OCI-LY3 (cell line): ENCODE measurements around the gene QSOX2.

ENCODE experiments used
- EZH2phosphoT487 ChIP-seq: fragments of 200-600 bp; shearing (Covaris generic); IDR thresholded peaks from 2 replicates; pipeline ENCODE4 v1.6.1; 2018; ENCODE audit warnings: antibody characterized with exemption, mixed run types, low read depth
- TF ChIP-seq, protein P1 (sequence below): fragments of 200-600, 300-600 bp; sonication (generic); IDR thresholded peaks from 2 replicates; pipeline ENCODE4 v1.5.1; 2014; ENCODE audit warnings: antibody characterized with exemption, low read length, low read depth

DNA sequence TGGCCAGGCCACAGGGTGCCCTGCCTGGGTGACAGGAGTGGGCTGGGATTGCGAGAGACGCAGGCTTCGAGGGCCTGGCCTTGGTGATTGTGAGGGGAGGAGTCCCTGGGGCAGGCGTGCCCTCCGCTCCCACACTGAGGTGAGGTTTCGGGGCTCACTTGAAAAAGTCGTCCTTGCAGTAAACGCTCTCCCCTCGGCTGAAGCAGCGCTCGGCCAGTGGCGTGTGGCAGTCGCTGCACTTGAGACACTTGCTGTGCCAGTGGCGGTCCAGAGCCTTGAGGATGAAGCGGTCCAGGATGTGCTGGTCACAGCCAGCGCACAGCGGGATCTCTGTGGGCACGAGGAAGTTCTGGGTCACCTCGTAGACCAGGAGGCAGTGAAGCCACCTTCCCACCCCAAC, 45.2 kb downstream of the QSOX2 start:
- TF ChIP-seq, protein P1, sequence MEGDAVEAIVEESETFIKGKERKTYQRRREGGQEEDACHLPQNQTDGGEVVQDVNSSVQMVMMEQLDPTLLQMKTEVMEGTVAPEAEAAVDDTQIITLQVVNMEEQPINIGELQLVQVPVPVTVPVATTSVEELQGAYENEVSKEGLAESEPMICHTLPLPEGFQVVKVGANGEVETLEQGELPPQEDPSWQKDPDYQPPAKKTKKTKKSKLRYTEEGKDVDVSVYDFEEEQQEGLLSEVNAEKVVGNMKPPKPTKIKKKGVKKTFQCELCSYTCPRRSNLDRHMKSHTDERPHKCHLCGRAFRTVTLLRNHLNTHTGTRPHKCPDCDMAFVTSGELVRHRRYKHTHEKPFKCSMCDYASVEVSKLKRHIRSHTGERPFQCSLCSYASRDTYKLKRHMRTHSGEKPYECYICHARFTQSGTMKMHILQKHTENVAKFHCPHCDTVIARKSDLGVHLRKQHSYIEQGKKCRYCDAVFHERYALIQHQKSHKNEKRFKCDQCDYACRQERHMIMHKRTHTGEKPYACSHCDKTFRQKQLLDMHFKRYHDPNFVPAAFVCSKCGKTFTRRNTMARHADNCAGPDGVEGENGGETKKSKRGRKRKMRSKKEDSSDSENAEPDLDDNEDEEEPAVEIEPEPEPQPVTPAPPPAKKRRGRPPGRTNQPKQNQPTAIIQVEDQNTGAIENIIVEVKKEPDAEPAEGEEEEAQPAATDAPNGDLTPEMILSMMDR = no peak
- TF ChIP-seq EZH2phosphoT487 = no peak
